GM12801 (cell line): ENCODE results near the gene SH3RF3.

Experiments
- CTCF ChIP-seq: IDR thresholded peaks from one replicate; pipeline ENCODE4 v1.5.1; 2011; ENCODE audit warnings: control low read depth; ENCODE audit not compliant: insufficient read length; ENCODE audit errors: extremely low read depth

Gene SH3RF3

GRCh38 chr2:109318949-109319342, 189.9 kb downstream of the SH3RF3 start:
- no peak for TF ChIP-seq CTCF

GRCh38 chr2:109320195-109320922, 191.4 kb downstream of the SH3RF3 start:
- no peak for TF ChIP-seq CTCF

GRCh38 chr2:109321570-109321969, 192.6 kb downstream of the SH3RF3 start:
- no peak for TF ChIP-seq CTCF

GRCh38 chr2:109322111-109322510, 193.1 kb downstream of the SH3RF3 start:
- TF ChIP-seq CTCF = no peak

- TF ChIP-seq CTCF = no peak
Measured at GRCh38 chr2:109322641-109323040, 193.6 kb downstream of the SH3RF3 start.

- no peak for TF ChIP-seq CTCF
Measured at GRCh38 chr2:109324861-109325260, 195.9 kb downstream of the SH3RF3 start.

- TF ChIP-seq CTCF = no peak
Measured at GRCh38 chr2:109325570-109325969, 196.6 kb downstream of the SH3RF3 start.
